ENCODE data around the gene KCNN2.

The KCNN2 gene

GRCh38 chr5:114447084-114447773 lies 85.4 kb downstream of the KCNN2 start:
- H3K4me1 ChIP-seq (ENCODE audit: control insufficient read depth, insufficient read depth, low read length, poor library complexity, severe bottlenecking) = peaks cover 11% of the 10 kb centered on the region
- no peaks in the 10 kb centered on the region for H3K9me3 ChIP-seq (ENCODE audit: control insufficient read depth, low read length)
- no CpG with 5 or more reads among the region's 1 CpG for WGBS, 2 experiments (ENCODE audit: insufficient coverage in 2 of 2)
- H3K27ac ChIP-seq (ENCODE audit: low read depth, low read length, severe bottlenecking) = no peak overlapping the region
- no peaks in the 10 kb centered on the region for H3K36me3 ChIP-seq (ENCODE audit: control insufficient read depth, insufficient read depth, low read length)
- no peak overlapping the region for H3K4me3 ChIP-seq (ENCODE audit: extremely low read depth, insufficient read depth, low read length, poor library complexity, severe bottlenecking)

DNA sequence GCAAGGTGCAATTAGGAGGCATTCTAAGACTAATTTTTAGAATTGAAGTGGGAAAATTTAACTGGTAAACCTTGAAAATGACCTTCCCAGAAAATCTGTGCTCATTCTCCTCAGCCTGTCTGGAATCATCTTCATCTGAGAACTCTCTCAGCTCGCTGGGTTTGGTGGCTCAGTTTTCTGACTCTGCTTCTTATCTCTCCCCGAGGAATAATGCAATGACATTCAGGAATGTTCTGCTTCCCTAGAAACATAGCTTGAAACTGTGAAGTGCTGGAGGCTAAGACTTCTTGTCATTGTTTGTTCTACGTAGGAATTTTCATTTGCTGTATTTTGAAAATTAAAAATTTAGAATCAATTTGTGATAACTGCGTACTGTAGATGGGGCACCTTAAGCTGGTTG lies 86.6 kb downstream of the KCNN2 start:
- Histone ChIP-seq H3K9me3 (ENCODE audit: control insufficient read depth, low read length) (no peaks in the 10 kb centered on the region), H3K36me3 (ENCODE audit: control insufficient read depth, insufficient read depth, low read length) (no peaks in the 10 kb centered on the region), H3K4me3 (ENCODE audit: extremely low read depth, insufficient read depth, low read length, poor library complexity, severe bottlenecking) (no peak overlapping the region), H3K27ac (ENCODE audit: low read depth, low read length, severe bottlenecking) (peak overlapping the region; percentile 70), H3K4me1 (ENCODE audit: control insufficient read depth, insufficient read depth, low read length, poor library complexity, severe bottlenecking) (peaks cover 11% of the 10 kb centered on the region)
- WGBS, 2 experiments (ENCODE audit: insufficient coverage in 2 of 2) = 66 to 68% methylated on average over 3 to 4 of the region's 4 CpGs

- Histone ChIP-seq H3K4me1 (ENCODE audit: control insufficient read depth, insufficient read depth, low read length, poor library complexity, severe bottlenecking) (peaks cover 11% of the 10 kb centered on the region), H3K4me3 (ENCODE audit: extremely low read depth, insufficient read depth, low read length, poor library complexity, severe bottlenecking) (no peak overlapping the region), H3K27ac (ENCODE audit: low read depth, low read length, severe bottlenecking) (peak overlapping the region; percentile 52), H3K9me3 (ENCODE audit: control insufficient read depth, low read length) (no peaks in the 10 kb centered on the region), H3K36me3 (ENCODE audit: control insufficient read depth, insufficient read depth, low read length) (no peaks in the 10 kb centered on the region)
- 25 to 32% methylated on average over 8 to 10 of the region's 16 CpGs for WGBS, 2 experiments (ENCODE audit: insufficient coverage in 2 of 2)
These were observed 88.1 kb downstream of the KCNN2 start for GRCh38 chr5:114449860-114450421.

GRCh38 chr5:114450437-114450836 lies 88.6 kb downstream of the KCNN2 start:
- Histone ChIP-seq H3K4me1 (ENCODE audit: control insufficient read depth, insufficient read depth, low read length, poor library complexity, severe bottlenecking) (peaks cover 11% of the 10 kb centered on the region), H3K27ac (ENCODE audit: low read depth, low read length, severe bottlenecking) (peak overlapping the region; percentile 52), H3K4me3 (ENCODE audit: extremely low read depth, insufficient read depth, low read length, poor library complexity, severe bottlenecking) (no peak overlapping the region), H3K36me3 (ENCODE audit: control insufficient read depth, insufficient read depth, low read length) (no peaks in the 10 kb centered on the region), H3K9me3 (ENCODE audit: control insufficient read depth, low read length) (no peaks in the 10 kb centered on the region)
- WGBS, 2 experiments (ENCODE audit: insufficient coverage in 2 of 2) = 60% methylated on average over 1 of the region's 3 CpGs; no CpG with 5 or more reads in 1 of the 2 experiments

GRCh38 chr5:114458726-114459125 lies 96.9 kb downstream of the KCNN2 start:
- H3K4me3 ChIP-seq (ENCODE audit: extremely low read depth, insufficient read depth, low read length, poor library complexity, severe bottlenecking) = no peak overlapping the region
- no peak overlapping the region for H3K27ac ChIP-seq (ENCODE audit: low read depth, low read length, severe bottlenecking)
- WGBS, 2 experiments (ENCODE audit: insufficient coverage in 2 of 2) = 71 to 86% methylated on average over 3 of the region's 5 CpGs
- H3K9me3 ChIP-seq (ENCODE audit: control insufficient read depth, low read length) = no peaks in the 10 kb centered on the region
- H3K36me3 ChIP-seq (ENCODE audit: control insufficient read depth, insufficient read depth, low read length) = no peaks in the 10 kb centered on the region
- no peaks in the 10 kb centered on the region for H3K4me1 ChIP-seq (ENCODE audit: control insufficient read depth, insufficient read depth, low read length, poor library complexity, severe bottlenecking)

GRCh38 chr5:114467171-114467570 lies 105.3 kb downstream of the KCNN2 start:
- 100% methylated on average over 1 to 2 of the region's 5 CpGs for WGBS, 2 experiments (ENCODE audit: insufficient coverage in 2 of 2)
- Histone ChIP-seq H3K9me3 (ENCODE audit: control insufficient read depth, low read length) (no peaks in the 10 kb centered on the region), H3K4me3 (ENCODE audit: extremely low read depth, insufficient read depth, low read length, poor library complexity, severe bottlenecking) (no peak overlapping the region), H3K4me1 (ENCODE audit: control insufficient read depth, insufficient read depth, low read length, poor library complexity, severe bottlenecking) (peaks cover 5% of the 10 kb centered on the region), H3K36me3 (ENCODE audit: control insufficient read depth, insufficient read depth, low read length) (no peaks in the 10 kb centered on the region), H3K27ac (ENCODE audit: low read depth, low read length, severe bottlenecking) (peak overlapping the region; percentile 20)

DNA sequence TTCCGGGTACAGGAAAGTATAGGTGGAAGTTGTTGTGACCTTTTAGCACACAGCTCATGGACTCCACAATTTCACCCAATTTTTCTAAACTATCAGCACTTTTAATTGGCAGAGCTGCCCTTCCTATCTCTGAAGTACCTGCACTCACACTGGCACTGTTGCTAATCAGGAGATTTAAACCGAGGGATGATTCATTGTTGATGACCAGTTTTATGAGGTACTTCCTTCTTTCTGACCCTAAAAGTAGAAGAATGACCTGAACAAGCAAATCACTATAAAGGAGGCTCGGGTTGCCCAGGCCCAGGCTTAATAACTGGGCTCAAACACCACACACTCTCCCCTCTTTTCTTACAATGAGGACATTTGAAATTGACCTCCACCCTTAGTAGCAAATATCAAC lies 105.9 kb downstream of the KCNN2 start:
- peak overlapping the region; percentile 20 for H3K27ac ChIP-seq (ENCODE audit: low read depth, low read length, severe bottlenecking)
- no peaks in the 10 kb centered on the region for H3K9me3 ChIP-seq (ENCODE audit: control insufficient read depth, low read length)
- WGBS, 2 experiments (ENCODE audit: insufficient coverage in 2 of 2) = 90% methylated on average over 2 of the region's 3 CpGs; no CpG with 5 or more reads in 1 of the 2 experiments
- H3K4me3 ChIP-seq (ENCODE audit: extremely low read depth, insufficient read depth, low read length, poor library complexity, severe bottlenecking) = no peak overlapping the region
- no peaks in the 10 kb centered on the region for H3K36me3 ChIP-seq (ENCODE audit: control insufficient read depth, insufficient read depth, low read length)
- H3K4me1 ChIP-seq (ENCODE audit: control insufficient read depth, insufficient read depth, low read length, poor library complexity, severe bottlenecking) = peaks cover 5% of the 10 kb centered on the region

DNA sequence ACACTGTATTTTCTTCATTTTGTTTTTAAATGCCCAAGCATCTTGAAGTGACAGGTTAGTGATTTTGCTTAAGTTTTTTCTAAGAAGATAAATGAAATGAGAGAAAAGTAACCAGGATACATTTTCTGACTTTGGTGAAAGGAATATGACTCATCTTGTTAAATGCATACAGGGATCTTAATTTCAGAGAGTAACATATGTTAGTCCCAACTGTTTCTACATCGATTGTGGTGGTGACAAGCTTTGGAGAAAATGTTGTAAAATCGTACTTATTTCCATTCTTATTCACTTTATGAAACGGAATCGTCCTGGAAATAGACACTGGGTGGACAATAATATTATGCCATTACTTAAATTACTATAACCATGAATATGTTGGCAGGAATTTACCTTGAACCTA lies 107.5 kb downstream of the KCNN2 start:
- WGBS, 2 experiments (ENCODE audit: insufficient coverage in 2 of 2) = no CpG with 5 or more reads among the region's 4 CpGs
- Histone ChIP-seq H3K4me3 (ENCODE audit: extremely low read depth, insufficient read depth, low read length, poor library complexity, severe bottlenecking) (no peak overlapping the region), H3K9me3 (ENCODE audit: control insufficient read depth, low read length) (no peaks in the 10 kb centered on the region), H3K4me1 (ENCODE audit: control insufficient read depth, insufficient read depth, low read length, poor library complexity, severe bottlenecking) (peaks cover 5% of the 10 kb centered on the region), H3K36me3 (ENCODE audit: control insufficient read depth, insufficient read depth, low read length) (no peaks in the 10 kb centered on the region), H3K27ac (ENCODE audit: low read depth, low read length, severe bottlenecking) (no peak overlapping the region)

- Histone ChIP-seq H3K27ac (ENCODE audit: low read depth, low read length, severe bottlenecking) (no peak overlapping the region), H3K4me1 (ENCODE audit: control insufficient read depth, insufficient read depth, low read length, poor library complexity, severe bottlenecking) (peaks cover 5% of the 10 kb centered on the region), H3K36me3 (ENCODE audit: control insufficient read depth, insufficient read depth, low read length) (no peaks in the 10 kb centered on the region), H3K4me3 (ENCODE audit: extremely low read depth, insufficient read depth, low read length, poor library complexity, severe bottlenecking) (no peak overlapping the region), H3K9me3 (ENCODE audit: control insufficient read depth, low read length) (no peaks in the 10 kb centered on the region)
- 92 to 93% methylated on average over 2 of the region's 2 CpGs for WGBS, 2 experiments (ENCODE audit: insufficient coverage in 2 of 2)
These were observed 109.7 kb downstream of the KCNN2 start for GRCh38 chr5:114471529-114471928.

- Histone ChIP-seq H3K4me1 (ENCODE audit: control insufficient read depth, insufficient read depth, low read length, poor library complexity, severe bottlenecking) (no peaks in the 10 kb centered on the region), H3K4me3 (ENCODE audit: extremely low read depth, insufficient read depth, low read length, poor library complexity, severe bottlenecking) (no peak overlapping the region), H3K27ac (ENCODE audit: low read depth, low read length, severe bottlenecking) (no peak overlapping the region), H3K36me3 (ENCODE audit: control insufficient read depth, insufficient read depth, low read length) (no peaks in the 10 kb centered on the region), H3K9me3 (ENCODE audit: control insufficient read depth, low read length) (no peaks in the 10 kb centered on the region)
- WGBS, 2 experiments (ENCODE audit: insufficient coverage in 2 of 2) = no CpG with 5 or more reads among the region's 2 CpGs
These were observed 111.7 kb downstream of the KCNN2 start for GRCh38 chr5:114473541-114473940.

DNA sequence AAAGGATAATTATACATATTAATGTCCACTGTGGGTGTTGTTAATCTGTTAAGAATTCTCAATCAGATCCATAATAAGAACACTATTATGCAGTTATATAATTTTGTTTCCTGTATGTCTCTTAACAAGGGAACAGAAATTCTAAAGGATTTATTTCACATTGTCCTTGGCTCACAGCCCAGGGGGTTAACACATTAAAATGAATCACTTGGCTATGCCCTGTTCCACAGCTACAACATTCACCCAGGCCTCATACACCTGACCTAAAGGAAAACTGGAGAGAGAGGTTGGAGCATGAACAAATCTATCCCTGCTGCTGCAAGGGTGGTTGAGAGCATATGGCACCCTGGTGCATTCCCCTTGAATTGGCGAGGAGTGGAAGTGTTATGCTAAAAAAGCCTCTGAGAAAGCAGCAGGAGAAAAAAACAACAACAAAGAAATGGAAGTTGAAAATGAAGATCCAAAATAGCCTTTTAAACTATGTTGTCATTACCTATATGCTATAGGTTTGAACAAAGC lies 116.0 kb downstream of the KCNN2 start:
- Histone ChIP-seq H3K36me3 (ENCODE audit: control insufficient read depth, insufficient read depth, low read length) (no peaks in the 10 kb centered on the region), H3K4me1 (ENCODE audit: control insufficient read depth, insufficient read depth, low read length, poor library complexity, severe bottlenecking) (no peaks in the 10 kb centered on the region), H3K4me3 (ENCODE audit: extremely low read depth, insufficient read depth, low read length, poor library complexity, severe bottlenecking) (no peak overlapping the region), H3K27ac (ENCODE audit: low read depth, low read length, severe bottlenecking) (no peak overlapping the region), H3K9me3 (ENCODE audit: control insufficient read depth, low read length) (no peaks in the 10 kb centered on the region)
- no CpG with 5 or more reads among the region's 1 CpG for WGBS, 2 experiments (ENCODE audit: insufficient coverage in 2 of 2)

Data from mesodermal cell (in vitro differentiated cells).